GM12891 (cell line): Measurements from ENCODE around the gene SLC2A9.

Experiments used
- POLR2A ChIP-seq: IDR thresholded peaks from 2 replicates; pipeline ENCODE4 v1.6.1; 2011; ENCODE audit warnings: low read depth, low read length, control low read depth
- POLR2AphosphoS5 ChIP-seq: IDR thresholded peaks from 2 replicates; pipeline ENCODE4 v1.6.1; 2011; ENCODE audit warnings: low read depth, low read length, control low read depth
- TAF1 ChIP-seq: IDR thresholded peaks from 2 replicates; pipeline ENCODE4 v1.6.1; 2011; ENCODE audit warnings: low read depth, low read length, control low read depth

DNA sequence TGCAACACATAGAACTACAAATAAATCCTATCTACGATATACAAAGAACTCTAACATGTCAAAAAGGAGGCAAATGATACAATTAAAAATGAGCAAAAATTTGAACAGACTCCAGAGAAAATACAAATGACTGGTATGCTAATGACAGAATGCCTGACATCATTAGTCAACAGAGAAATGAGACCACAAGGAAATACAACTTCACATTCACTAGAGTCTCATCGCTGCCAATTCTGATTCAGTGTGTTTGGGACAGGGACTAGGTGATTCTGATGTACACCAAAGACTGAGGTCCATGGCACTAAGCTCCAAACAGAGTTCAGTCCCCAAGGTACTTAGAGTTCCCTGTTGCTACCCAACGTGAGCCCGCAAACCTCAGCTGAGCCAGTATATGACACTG, 23.4 kb downstream of the SLC2A9 start:
- TF ChIP-seq POLR2AphosphoS5 (no peak), POLR2A (no peak), TAF1 (no peak)
